ENCODE results near the gene KCNJ8.
"Not testable (repeated sequence)": the region's sequence is repeated elsewhere in the genome, so short reads cannot be mapped to it uniquely, and the experiment has no call there.

The KCNJ8 gene

DNA sequence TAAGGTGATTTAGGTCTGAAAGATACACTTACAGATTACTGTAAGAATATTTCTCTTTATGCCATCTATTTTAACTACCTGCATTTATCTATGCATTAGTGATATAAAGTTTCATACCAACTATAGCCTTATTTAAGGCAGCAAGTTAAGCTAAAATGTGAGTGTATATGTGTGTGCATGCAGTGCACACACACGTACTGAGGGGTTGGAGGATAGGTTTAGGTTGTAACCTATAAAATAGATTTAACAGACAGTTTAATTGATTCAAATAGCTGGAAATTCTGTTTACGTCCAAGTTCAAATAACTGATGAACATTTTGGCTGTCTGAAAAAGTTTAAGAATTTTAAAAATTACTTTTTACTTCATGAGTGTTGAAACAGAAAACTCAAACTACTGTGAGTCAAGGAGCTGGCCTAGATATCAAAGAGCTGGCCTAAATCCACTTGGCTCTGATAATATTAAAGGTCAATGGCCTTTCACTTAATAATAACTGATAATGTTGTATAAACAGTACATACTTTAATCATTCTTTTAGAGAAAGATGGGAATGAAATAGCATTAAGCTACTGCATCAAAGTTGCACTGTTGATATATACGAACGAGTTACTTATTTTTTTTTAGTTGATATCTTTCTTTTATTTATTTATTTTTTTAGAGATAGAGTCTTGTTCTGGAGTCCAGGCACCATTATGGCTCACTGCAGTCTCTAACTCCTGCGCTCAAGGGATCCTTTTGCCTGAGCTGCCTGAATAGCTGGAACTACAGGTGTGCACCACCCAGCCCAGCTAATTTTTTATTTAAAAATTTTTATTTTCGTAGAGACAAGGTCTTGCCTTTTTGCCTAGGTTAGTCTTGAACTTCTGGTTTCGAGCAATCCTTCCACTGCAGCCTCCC, 13.8 kb upstream of the KCNJ8 start:
- no peaks in the 10 kb centered on the region for H4K20me1 ChIP-seq (ENCODE audit: insufficient read depth, low read length)
- no peaks in the 10 kb centered on the region for H3K36me3 ChIP-seq (ENCODE audit: insufficient read depth, low read length)
- no peak overlapping the region for H3K4me2 ChIP-seq (ENCODE audit: low read length)
- no peaks in the 10 kb centered on the region for H3K4me1 ChIP-seq (ENCODE audit: insufficient read depth, low read length, severe bottlenecking)
- H3K27me3 ChIP-seq (ENCODE audit: insufficient read depth, low read length) = no peaks in the 10 kb centered on the region
- H3K9me2 ChIP-seq (ENCODE audit: low read depth, low read length) = no peaks in the 10 kb centered on the region
- TF ChIP-seq, protein P1, sequence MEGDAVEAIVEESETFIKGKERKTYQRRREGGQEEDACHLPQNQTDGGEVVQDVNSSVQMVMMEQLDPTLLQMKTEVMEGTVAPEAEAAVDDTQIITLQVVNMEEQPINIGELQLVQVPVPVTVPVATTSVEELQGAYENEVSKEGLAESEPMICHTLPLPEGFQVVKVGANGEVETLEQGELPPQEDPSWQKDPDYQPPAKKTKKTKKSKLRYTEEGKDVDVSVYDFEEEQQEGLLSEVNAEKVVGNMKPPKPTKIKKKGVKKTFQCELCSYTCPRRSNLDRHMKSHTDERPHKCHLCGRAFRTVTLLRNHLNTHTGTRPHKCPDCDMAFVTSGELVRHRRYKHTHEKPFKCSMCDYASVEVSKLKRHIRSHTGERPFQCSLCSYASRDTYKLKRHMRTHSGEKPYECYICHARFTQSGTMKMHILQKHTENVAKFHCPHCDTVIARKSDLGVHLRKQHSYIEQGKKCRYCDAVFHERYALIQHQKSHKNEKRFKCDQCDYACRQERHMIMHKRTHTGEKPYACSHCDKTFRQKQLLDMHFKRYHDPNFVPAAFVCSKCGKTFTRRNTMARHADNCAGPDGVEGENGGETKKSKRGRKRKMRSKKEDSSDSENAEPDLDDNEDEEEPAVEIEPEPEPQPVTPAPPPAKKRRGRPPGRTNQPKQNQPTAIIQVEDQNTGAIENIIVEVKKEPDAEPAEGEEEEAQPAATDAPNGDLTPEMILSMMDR (IDR thresholded peaks at IDR 0.05; ENCODE audit: low read length) = no peak
- TF ChIP-seq EZH2 (IDR thresholded peaks at IDR 0.05; ENCODE audit: borderline replicate concordance, low read length) = no peak
- no peaks in the 10 kb centered on the region for H3K79me2 ChIP-seq (ENCODE audit: insufficient read depth, low read length)
- no peak overlapping the region for H2AFZ ChIP-seq (ENCODE audit: low read length)
- no peak overlapping the region for H3K4me3 ChIP-seq (ENCODE audit: low read depth, low read length, poor library complexity, severe bottlenecking)
- no peaks in the 10 kb centered on the region for H3K9me3 ChIP-seq (ENCODE audit: low read length)
- H3K9ac ChIP-seq (ENCODE audit: low read length) = no peak overlapping the region
- H3K27ac ChIP-seq (ENCODE audit: low read depth, low read length, poor library complexity, severe bottlenecking) = no peak overlapping the region
- H3F3A ChIP-seq (ENCODE audit: insufficient read depth, low read length) = no peaks in the 10 kb centered on the region

DNA sequence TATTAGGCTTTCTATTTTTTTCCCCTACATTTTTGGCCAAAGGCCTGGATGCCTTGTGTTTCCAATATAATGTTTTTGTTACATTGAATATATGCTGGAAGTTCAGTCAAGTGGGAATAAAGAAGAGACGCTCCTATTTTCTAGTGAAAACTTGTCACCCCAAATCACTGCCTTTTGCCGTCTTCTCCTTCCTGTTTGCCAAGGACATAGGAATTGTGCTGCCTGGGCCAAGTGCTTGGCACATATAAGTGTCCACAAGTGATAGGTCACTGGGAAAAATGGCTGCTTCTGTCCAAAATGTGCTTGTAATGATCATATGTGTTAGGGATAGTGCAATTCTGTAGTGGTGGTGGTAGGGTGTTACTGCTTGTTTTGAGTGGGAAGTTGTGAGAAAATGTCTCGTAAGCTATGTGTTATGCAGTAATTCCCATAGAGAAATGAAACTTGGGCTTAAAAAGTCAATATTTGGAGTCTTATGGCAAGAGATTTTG, 11.6 kb upstream of the KCNJ8 start:
- no peaks in the 10 kb centered on the region for H3K9me2 ChIP-seq (ENCODE audit: low read depth, low read length)
- no peak overlapping the region for H2AFZ ChIP-seq (ENCODE audit: low read length)
- no peak overlapping the region for H3K27ac ChIP-seq (ENCODE audit: low read depth, low read length, poor library complexity, severe bottlenecking)
- no peaks in the 10 kb centered on the region for H3K27me3 ChIP-seq (ENCODE audit: insufficient read depth, low read length)
- no peaks in the 10 kb centered on the region for H4K20me1 ChIP-seq (ENCODE audit: insufficient read depth, low read length)
- no peak overlapping the region for H3K4me2 ChIP-seq (ENCODE audit: low read length)
- no peaks in the 10 kb centered on the region for H3K79me2 ChIP-seq (ENCODE audit: insufficient read depth, low read length)
- no peaks in the 10 kb centered on the region for H3K36me3 ChIP-seq (ENCODE audit: insufficient read depth, low read length)
- H3K4me3 ChIP-seq (ENCODE audit: low read depth, low read length, poor library complexity, severe bottlenecking) = no peak overlapping the region
- TF ChIP-seq, protein P1 (IDR thresholded peaks at IDR 0.05; ENCODE audit: low read length) = no peak
- no peak for TF ChIP-seq EZH2 (IDR thresholded peaks at IDR 0.05; ENCODE audit: borderline replicate concordance, low read length)
- no peaks in the 10 kb centered on the region for H3K4me1 ChIP-seq (ENCODE audit: insufficient read depth, low read length, severe bottlenecking)
- H3K9ac ChIP-seq (ENCODE audit: low read length) = no peak overlapping the region
- no peaks in the 10 kb centered on the region for H3F3A ChIP-seq (ENCODE audit: insufficient read depth, low read length)
- H3K9me3 ChIP-seq (ENCODE audit: low read length) = no peaks in the 10 kb centered on the region

DNA sequence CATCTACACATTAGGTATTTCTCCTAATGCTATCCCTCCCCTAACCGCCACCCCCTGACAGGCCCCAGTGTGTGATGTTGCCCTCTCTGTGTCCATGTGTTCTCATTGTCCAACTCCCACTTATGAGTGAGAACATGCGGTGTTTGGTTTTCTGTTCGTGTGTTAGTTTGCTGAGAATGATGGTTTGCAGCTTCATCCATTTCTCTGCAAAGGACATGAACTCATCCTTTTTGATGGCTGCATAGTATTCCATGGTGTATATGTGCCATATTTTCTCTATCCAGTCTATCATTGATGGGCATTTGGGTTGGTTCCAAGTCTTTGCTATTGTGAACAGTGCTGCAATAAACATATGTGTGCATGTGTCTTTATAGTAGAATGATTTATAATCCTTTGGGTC, 8.2 kb upstream of the KCNJ8 start:
- not testable (repeated sequence) for H4K20me1 ChIP-seq (ENCODE audit: insufficient read depth, low read length); H3K27me3 ChIP-seq (ENCODE audit: insufficient read depth, low read length); H3K4me2 ChIP-seq (ENCODE audit: low read length); H3K36me3 ChIP-seq (ENCODE audit: insufficient read depth, low read length); H3F3A ChIP-seq (ENCODE audit: insufficient read depth, low read length); H3K4me1 ChIP-seq (ENCODE audit: insufficient read depth, low read length, severe bottlenecking); H3K4me3 ChIP-seq (ENCODE audit: low read depth, low read length, poor library complexity, severe bottlenecking); H3K9ac ChIP-seq (ENCODE audit: low read length); H3K9me3 ChIP-seq (ENCODE audit: low read length); H3K9me2 ChIP-seq (ENCODE audit: low read depth, low read length); H3K27ac ChIP-seq (ENCODE audit: low read depth, low read length, poor library complexity, severe bottlenecking); H3K79me2 ChIP-seq (ENCODE audit: insufficient read depth, low read length); H2AFZ ChIP-seq (ENCODE audit: low read length)

DNA sequence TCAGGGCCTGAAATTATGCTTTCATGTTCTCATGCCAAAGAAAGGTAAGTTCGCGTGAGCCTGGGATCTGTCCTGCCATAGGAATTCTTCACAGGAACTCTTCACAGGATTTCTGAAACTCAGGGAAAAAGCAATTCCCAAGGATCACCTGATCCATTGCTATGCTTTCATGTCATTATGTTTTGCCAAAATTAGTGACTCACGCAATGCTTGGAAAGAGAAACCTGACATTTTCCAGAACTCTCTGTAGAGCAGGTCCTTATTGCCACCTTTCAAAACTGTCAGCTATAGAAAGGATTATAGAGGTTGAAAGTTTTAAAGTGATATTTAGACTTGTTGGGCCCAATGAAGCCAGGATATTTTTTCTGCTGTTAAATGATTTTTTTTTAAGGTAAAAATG, 6.3 kb upstream of the KCNJ8 start:
- Histone ChIP-seq H3K9me2 (ENCODE audit: low read depth, low read length) (no peaks in the 10 kb centered on the region), H3K4me2 (ENCODE audit: low read length) (no peak overlapping the region), H2AFZ (ENCODE audit: low read length) (no peak overlapping the region), H3K36me3 (ENCODE audit: insufficient read depth, low read length) (no peaks in the 10 kb centered on the region), H3K4me3 (ENCODE audit: low read depth, low read length, poor library complexity, severe bottlenecking) (no peak overlapping the region), H3K79me2 (ENCODE audit: insufficient read depth, low read length) (no peaks in the 10 kb centered on the region), H3F3A (ENCODE audit: insufficient read depth, low read length) (no peaks in the 10 kb centered on the region), H3K27ac (ENCODE audit: low read depth, low read length, poor library complexity, severe bottlenecking) (no peak overlapping the region), H3K4me1 (ENCODE audit: insufficient read depth, low read length, severe bottlenecking) (no peaks in the 10 kb centered on the region), H4K20me1 (ENCODE audit: insufficient read depth, low read length) (no peaks in the 10 kb centered on the region), H3K9me3 (ENCODE audit: low read length) (no peaks in the 10 kb centered on the region), H3K27me3 (ENCODE audit: insufficient read depth, low read length) (no peaks in the 10 kb centered on the region), H3K9ac (ENCODE audit: low read length) (no peak overlapping the region)
- no peak for TF ChIP-seq EZH2 (IDR thresholded peaks at IDR 0.05; ENCODE audit: borderline replicate concordance, low read length)
- TF ChIP-seq, protein P1 (IDR thresholded peaks at IDR 0.05; ENCODE audit: low read length) = no peak

Data from OCI-LY1 (cell line).